Measurements from ENCODE around the gene DMRT3. TPM values are rescaled to one million over a fixed set of nuclear protein-coding genes. Genes with fewer than 3 reads are reported as not detected.

Gene DMRT3
- total and polyA plus RNA-seq, 4 donors, result not detected

DNA sequence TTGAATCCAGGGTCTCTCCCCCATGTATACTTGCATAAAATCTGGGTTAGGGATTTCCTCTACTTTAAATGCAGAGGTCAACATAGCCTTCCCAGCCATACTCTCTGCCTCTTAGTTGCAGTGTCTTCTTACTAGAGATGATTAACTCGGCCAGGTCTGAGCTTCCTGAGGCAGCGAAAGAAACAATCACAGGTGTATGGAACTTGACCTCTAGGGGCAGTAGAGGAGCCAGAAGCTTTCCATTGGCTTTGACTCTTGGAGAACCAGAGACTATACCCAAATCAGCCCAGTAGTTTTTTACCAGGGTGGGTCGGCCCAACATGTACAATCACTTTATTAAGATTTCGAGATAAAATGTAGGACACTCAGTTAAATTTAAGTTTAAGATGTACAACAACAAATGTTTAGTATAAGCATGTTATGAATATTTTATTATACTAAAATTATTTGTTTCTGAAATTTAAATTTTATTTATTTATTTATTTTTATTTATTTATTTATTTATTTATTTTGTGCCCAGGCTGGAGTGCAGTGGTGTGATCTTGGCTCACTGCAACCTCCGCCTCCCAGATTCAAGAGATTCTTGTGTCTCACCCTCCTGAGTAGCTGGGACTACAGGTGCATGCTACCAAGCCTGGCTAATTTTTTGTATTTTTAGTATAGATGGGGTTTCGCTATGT lies 48.0 kb upstream of the DMRT3 start:
- no peak overlapping the region for H3K27ac ChIP-seq (ENCODE audit: low read depth in 1 of 2, low read length in 2 of 2)
- TF ChIP-seq RAD21 (IDR thresholded peaks at IDR 0.05), result no peak
- peak; percentile 28 for TF ChIP-seq CTCF (IDR thresholded peaks at IDR 0.05; ENCODE audit: low read depth, low read length, missing input control)
- WGBS, result 70% methylated on average over 6 of the region's 6 CpGs
- H3K27me3 ChIP-seq (ENCODE audit: control insufficient read depth in 4 of 4, insufficient read depth in 4 of 4, low read length in 3 of 4), result peaks cover 0 to 3% (median 0%) of the 10 kb centered on the region in 4 donors
- no peak overlapping the region for H3K4me3 ChIP-seq (ENCODE audit: low read depth in 1 of 3, low read length in 3 of 3)
- no peaks in the 10 kb centered on the region for H3K4me1 ChIP-seq (ENCODE audit: control insufficient read depth in 4 of 4, insufficient read depth in 4 of 4, low read length in 3 of 4)
- H3K9me3 ChIP-seq (ENCODE audit: control insufficient read depth in 4 of 4, low read length in 3 of 4), result no peaks in the 10 kb centered on the region
- no peak overlapping the region for H3K9ac ChIP-seq (ENCODE audit: low read depth in 1 of 2, low read length in 2 of 2)
- no peaks in the 10 kb centered on the region for H3K36me3 ChIP-seq (ENCODE audit: control insufficient read depth in 4 of 4, insufficient read depth in 3 of 4, low read depth in 1 of 4, low read length in 3 of 4)
- no peak for DNase-seq (ENCODE audit: low spot score)

- 86% methylated on average over 4 of the region's 4 CpGs for WGBS
- H3K9me3 ChIP-seq (ENCODE audit: control insufficient read depth in 4 of 4, low read length in 3 of 4), result no peaks in the 10 kb centered on the region
- no peak overlapping the region for H3K27ac ChIP-seq (ENCODE audit: low read depth in 1 of 2, low read length in 2 of 2)
- H3K4me3 ChIP-seq (ENCODE audit: low read depth in 1 of 3, low read length in 3 of 3), result no peak overlapping the region
- TF ChIP-seq GABPA (IDR thresholded peaks at IDR 0.05 in 1 of 2, conservative IDR thresholded peaks at IDR 0.05 in 1 of 2) (no peak), TAF1 (conservative IDR thresholded peaks at IDR 0.05) (no peak), NR2F2 (IDR thresholded peaks at IDR 0.05) (no peak), JUND (IDR thresholded peaks at IDR 0.05) (no peak)
- TF ChIP-seq, protein P1, sequence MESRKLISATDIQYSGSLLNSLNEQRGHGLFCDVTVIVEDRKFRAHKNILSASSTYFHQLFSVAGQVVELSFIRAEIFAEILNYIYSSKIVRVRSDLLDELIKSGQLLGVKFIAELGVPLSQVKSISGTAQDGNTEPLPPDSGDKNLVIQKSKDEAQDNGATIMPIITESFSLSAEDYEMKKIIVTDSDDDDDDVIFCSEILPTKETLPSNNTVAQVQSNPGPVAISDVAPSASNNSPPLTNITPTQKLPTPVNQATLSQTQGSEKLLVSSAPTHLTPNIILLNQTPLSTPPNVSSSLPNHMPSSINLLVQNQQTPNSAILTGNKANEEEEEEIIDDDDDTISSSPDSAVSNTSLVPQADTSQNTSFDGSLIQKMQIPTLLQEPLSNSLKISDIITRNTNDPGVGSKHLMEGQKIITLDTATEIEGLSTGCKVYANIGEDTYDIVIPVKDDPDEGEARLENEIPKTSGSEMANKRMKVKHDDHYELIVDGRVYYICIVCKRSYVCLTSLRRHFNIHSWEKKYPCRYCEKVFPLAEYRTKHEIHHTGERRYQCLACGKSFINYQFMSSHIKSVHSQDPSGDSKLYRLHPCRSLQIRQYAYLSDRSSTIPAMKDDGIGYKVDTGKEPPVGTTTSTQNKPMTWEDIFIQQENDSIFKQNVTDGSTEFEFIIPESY (IDR thresholded peaks at IDR 0.05), result no peak
- H3K36me3 ChIP-seq (ENCODE audit: control insufficient read depth in 4 of 4, insufficient read depth in 3 of 4, low read depth in 1 of 4, low read length in 3 of 4), result no peaks in the 10 kb centered on the region
- H3K27me3 ChIP-seq (ENCODE audit: control insufficient read depth in 4 of 4, insufficient read depth in 4 of 4, low read length in 3 of 4), result peaks cover 0 to 5% (median 0%) of the 10 kb centered on the region in 4 donors
- DNase-seq (ENCODE audit: low spot score), result no peak
- H3K4me1 ChIP-seq (ENCODE audit: control insufficient read depth in 4 of 4, insufficient read depth in 4 of 4, low read length in 3 of 4), result no peaks in the 10 kb centered on the region
- H3K9ac ChIP-seq (ENCODE audit: low read depth in 1 of 2, low read length in 2 of 2), result no peak overlapping the region
These were observed 46.7 kb upstream of the DMRT3 start for GRCh38 chr9:929719-930118.

DNA sequence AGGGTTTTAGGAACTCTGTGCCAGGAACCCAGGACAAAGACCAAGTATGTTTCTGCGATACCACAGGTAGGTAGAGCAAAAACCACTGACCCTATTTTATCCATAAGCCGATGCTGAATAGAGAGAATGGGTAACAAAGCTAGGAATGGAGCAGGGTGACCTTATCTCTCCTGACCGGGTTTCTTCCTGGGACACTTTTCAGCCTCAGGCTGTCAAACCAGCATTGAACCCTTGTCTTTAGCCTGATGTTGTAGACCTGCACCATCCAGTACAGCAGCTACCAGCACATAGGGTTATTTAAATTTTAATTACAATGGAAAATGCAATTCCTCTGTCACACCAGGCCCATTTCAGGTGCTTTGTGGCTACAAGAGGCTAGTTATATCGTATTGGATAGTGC lies 43.1 kb upstream of the DMRT3 start:
- H3K9ac ChIP-seq (ENCODE audit: low read depth in 1 of 2, low read length in 2 of 2), result no peak overlapping the region
- 84% methylated on average over 4 of the region's 4 CpGs for WGBS
- H3K27me3 ChIP-seq (ENCODE audit: control insufficient read depth in 4 of 4, insufficient read depth in 4 of 4, low read length in 3 of 4), result peaks cover 0 to 9% (median 0%) of the 10 kb centered on the region in 4 donors
- H3K36me3 ChIP-seq (ENCODE audit: control insufficient read depth in 4 of 4, insufficient read depth in 3 of 4, low read depth in 1 of 4, low read length in 3 of 4), result no peaks in the 10 kb centered on the region
- DNase-seq (ENCODE audit: low spot score), result no peak
- no peaks in the 10 kb centered on the region for H3K9me3 ChIP-seq (ENCODE audit: control insufficient read depth in 4 of 4, low read length in 3 of 4)
- no peak overlapping the region for H3K27ac ChIP-seq (ENCODE audit: low read depth in 1 of 2, low read length in 2 of 2)
- H3K4me3 ChIP-seq (ENCODE audit: low read depth in 1 of 3, low read length in 3 of 3), result no peak overlapping the region
- no peaks in the 10 kb centered on the region for H3K4me1 ChIP-seq (ENCODE audit: control insufficient read depth in 4 of 4, insufficient read depth in 4 of 4, low read length in 3 of 4)
- TF ChIP-seq, protein P2, sequence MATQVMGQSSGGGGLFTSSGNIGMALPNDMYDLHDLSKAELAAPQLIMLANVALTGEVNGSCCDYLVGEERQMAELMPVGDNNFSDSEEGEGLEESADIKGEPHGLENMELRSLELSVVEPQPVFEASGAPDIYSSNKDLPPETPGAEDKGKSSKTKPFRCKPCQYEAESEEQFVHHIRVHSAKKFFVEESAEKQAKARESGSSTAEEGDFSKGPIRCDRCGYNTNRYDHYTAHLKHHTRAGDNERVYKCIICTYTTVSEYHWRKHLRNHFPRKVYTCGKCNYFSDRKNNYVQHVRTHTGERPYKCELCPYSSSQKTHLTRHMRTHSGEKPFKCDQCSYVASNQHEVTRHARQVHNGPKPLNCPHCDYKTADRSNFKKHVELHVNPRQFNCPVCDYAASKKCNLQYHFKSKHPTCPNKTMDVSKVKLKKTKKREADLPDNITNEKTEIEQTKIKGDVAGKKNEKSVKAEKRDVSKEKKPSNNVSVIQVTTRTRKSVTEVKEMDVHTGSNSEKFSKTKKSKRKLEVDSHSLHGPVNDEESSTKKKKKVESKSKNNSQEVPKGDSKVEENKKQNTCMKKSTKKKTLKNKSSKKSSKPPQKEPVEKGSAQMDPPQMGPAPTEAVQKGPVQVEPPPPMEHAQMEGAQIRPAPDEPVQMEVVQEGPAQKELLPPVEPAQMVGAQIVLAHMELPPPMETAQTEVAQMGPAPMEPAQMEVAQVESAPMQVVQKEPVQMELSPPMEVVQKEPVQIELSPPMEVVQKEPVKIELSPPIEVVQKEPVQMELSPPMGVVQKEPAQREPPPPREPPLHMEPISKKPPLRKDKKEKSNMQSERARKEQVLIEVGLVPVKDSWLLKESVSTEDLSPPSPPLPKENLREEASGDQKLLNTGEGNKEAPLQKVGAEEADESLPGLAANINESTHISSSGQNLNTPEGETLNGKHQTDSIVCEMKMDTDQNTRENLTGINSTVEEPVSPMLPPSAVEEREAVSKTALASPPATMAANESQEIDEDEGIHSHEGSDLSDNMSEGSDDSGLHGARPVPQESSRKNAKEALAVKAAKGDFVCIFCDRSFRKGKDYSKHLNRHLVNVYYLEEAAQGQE (IDR thresholded peaks at IDR 0.05), result no peak
- TF ChIP-seq SP1 (IDR thresholded peaks at IDR 0.05) (no peak), EGR1 (IDR thresholded peaks at IDR 0.05; ENCODE audit: low read depth in 2 of 2) (no peak), JUND (IDR thresholded peaks at IDR 0.05) (no peak), HNF4G (IDR thresholded peaks at IDR 0.05) (no peak), YY1 (IDR thresholded peaks at IDR 0.05) (no peak), GABPA (IDR thresholded peaks at IDR 0.05 in 1 of 2, conservative IDR thresholded peaks at IDR 0.05 in 1 of 2) (no peak), FOXA1 (IDR thresholded peaks at IDR 0.05) (no peak), HNF4A (conservative IDR thresholded peaks at IDR 0.05) (no peak), FOXA2 (IDR thresholded peaks at IDR 0.05) (no peak), NR2F2 (IDR thresholded peaks at IDR 0.05) (no peak), TAF1 (conservative IDR thresholded peaks at IDR 0.05) (no peak), RAD21 (IDR thresholded peaks at IDR 0.05) (no peak), CTCF (IDR thresholded peaks at IDR 0.05; ENCODE audit: low read depth, low read length, missing input control) (no peak)
- TF ChIP-seq, protein P1 (IDR thresholded peaks at IDR 0.05), result no peak
